Hepatocyte (in vitro differentiated cells): Measurements from ENCODE around the gene MAGI2.

Experiments used
- EZH2 ChIP-seq: fragments of 200-600 bp; sonication (generic); IDR thresholded peaks from 2 replicates; pipeline ENCODE4 v1.6.1; 2016; ENCODE audit warnings: antibody characterized with exemption, mild to moderate bottlenecking, borderline replicate concordance
- TF ChIP-seq, protein P1 (sequence below): fragments of 200-600 bp; sonication (generic); IDR thresholded peaks from 2 replicates; pipeline ENCODE4 v1.5.1; 2016; ENCODE audit warnings: antibody characterized with exemption, mild to moderate bottlenecking; ENCODE audit not compliant: poor library complexity

DNA sequence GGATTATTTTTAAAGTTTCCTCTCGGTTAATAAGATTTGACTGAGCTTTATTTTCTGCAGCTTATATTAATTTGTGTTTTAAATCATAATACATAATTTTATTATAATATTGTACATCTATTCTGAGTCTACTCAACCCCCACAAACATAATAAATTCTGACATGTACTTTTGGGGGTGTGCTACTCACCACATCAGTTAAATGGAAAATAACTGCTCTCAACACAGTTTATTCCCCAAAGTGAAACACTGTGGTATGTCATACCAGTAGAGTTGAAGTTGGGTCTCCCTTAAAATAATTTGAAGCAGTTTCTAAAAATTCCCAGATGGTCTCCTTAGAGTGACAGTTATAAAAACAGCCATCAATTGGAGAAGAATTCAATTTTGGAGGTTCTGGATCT, 1191.7 kb downstream of the MAGI2 start:
- TF ChIP-seq, protein P1, sequence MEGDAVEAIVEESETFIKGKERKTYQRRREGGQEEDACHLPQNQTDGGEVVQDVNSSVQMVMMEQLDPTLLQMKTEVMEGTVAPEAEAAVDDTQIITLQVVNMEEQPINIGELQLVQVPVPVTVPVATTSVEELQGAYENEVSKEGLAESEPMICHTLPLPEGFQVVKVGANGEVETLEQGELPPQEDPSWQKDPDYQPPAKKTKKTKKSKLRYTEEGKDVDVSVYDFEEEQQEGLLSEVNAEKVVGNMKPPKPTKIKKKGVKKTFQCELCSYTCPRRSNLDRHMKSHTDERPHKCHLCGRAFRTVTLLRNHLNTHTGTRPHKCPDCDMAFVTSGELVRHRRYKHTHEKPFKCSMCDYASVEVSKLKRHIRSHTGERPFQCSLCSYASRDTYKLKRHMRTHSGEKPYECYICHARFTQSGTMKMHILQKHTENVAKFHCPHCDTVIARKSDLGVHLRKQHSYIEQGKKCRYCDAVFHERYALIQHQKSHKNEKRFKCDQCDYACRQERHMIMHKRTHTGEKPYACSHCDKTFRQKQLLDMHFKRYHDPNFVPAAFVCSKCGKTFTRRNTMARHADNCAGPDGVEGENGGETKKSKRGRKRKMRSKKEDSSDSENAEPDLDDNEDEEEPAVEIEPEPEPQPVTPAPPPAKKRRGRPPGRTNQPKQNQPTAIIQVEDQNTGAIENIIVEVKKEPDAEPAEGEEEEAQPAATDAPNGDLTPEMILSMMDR = no peak
- no peak for TF ChIP-seq EZH2
